H9 (cell line): ENCODE data around the gene ADSS1. TPM values are rescaled to one million over a fixed set of nuclear protein-coding genes. Genes with fewer than 3 reads are reported as not detected.

Source experiments
- DNase-seq: peaks from one replicate; pipeline ENCODE4 v3.0.0-alpha.2; 2017
- H2AFZ ChIP-seq: one replicate; pipeline ENCODE4 v1.6.1; 2013; ENCODE audit warnings: mild to moderate bottlenecking, low read length, control low read depth, moderate library complexity
- H2AK5ac ChIP-seq: 2 replicates; pipeline ENCODE4 v1.6.1; 2013; ENCODE audit warnings: low read length, control low read depth, mixed read lengths; ENCODE audit not compliant: insufficient read length
- H2BK120ac ChIP-seq: one replicate; pipeline ENCODE4 v1.6.1; 2013; ENCODE audit warnings: low read depth, mild to moderate bottlenecking, low read length, control low read depth, inconsistent platforms; ENCODE audit not compliant: poor library complexity, severe bottlenecking
- H2BK12ac ChIP-seq: 2 replicates; pipeline ENCODE4 v1.6.1; 2013; ENCODE audit warnings: low read length, control low read depth, mixed read lengths, low read depth; ENCODE audit not compliant: insufficient read length
- H2BK15ac ChIP-seq: 2 replicates; pipeline ENCODE4 v1.6.1; 2013; ENCODE audit warnings: low read depth, low read length, control low read depth
- H2BK20ac ChIP-seq: one replicate; pipeline ENCODE4 v1.6.1; 2013; ENCODE audit warnings: low read depth, mild to moderate bottlenecking, low read length, control low read depth, inconsistent platforms; ENCODE audit not compliant: poor library complexity, severe bottlenecking
- H2BK5ac ChIP-seq: 2 replicates; pipeline ENCODE4 v1.6.1; 2013; ENCODE audit warnings: low read length, control low read depth, mixed read lengths; ENCODE audit not compliant: insufficient read length
- H3K14ac ChIP-seq: 2 replicates; pipeline ENCODE4 v1.6.1; 2013; ENCODE audit warnings: low read length, control low read depth; ENCODE audit not compliant: insufficient read depth
- H3K18ac ChIP-seq: 2 replicates; pipeline ENCODE4 v1.6.1; 2013; ENCODE audit warnings: low read depth, mild to moderate bottlenecking, mixed read lengths, low read length, control low read depth; ENCODE audit not compliant: insufficient read length
- H3K23ac ChIP-seq: 2 replicates; pipeline ENCODE4 v1.6.1; 2013; ENCODE audit warnings: low read length, control low read depth, mixed read lengths, low read depth; ENCODE audit not compliant: insufficient read length
- H3K23me2 ChIP-seq: 2 replicates; pipeline ENCODE4 v1.6.1; 2013; ENCODE audit warnings: low read depth, mild to moderate bottlenecking, mixed read lengths, low read length, control low read depth; ENCODE audit not compliant: insufficient read length, poor library complexity, severe bottlenecking
- H3K27ac ChIP-seq: 2 replicates; pipeline ENCODE4 v1.5.1; 2013; ENCODE audit warnings: low read length, control low read depth, mixed read lengths, low read depth; ENCODE audit not compliant: insufficient read length
- H3K27me3 ChIP-seq: 2 replicates; pipeline ENCODE4 v1.6.1; 2013; ENCODE audit warnings: low read length, control low read depth, inconsistent platforms; ENCODE audit not compliant: insufficient read depth
- H3K4ac ChIP-seq: 2 replicates; pipeline ENCODE4 v1.6.1; 2013; ENCODE audit warnings: low read depth, mild to moderate bottlenecking, control low read depth, inconsistent platforms, low read length, moderate library complexity
- H3K4me1 ChIP-seq: 2 replicates; pipeline ENCODE4 v1.6.1; 2013; ENCODE audit warnings: low read length, control low read depth, inconsistent platforms; ENCODE audit not compliant: insufficient read depth
- H3K4me2 ChIP-seq: 2 replicates; pipeline ENCODE4 v1.6.1; 2013; ENCODE audit warnings: low read length, control low read depth, mixed read lengths; ENCODE audit not compliant: insufficient read length, insufficient read depth
- H3K56ac ChIP-seq: 2 replicates; pipeline ENCODE4 v1.6.1; 2013; ENCODE audit warnings: low read depth, mild to moderate bottlenecking, mixed read lengths, low read length, control low read depth; ENCODE audit not compliant: insufficient read length
- H3K79me1 ChIP-seq: 2 replicates; pipeline ENCODE4 v1.6.1; 2013; ENCODE audit warnings: low read depth, mild to moderate bottlenecking, moderate library complexity, low read length, control low read depth, inconsistent platforms; ENCODE audit not compliant: insufficient read depth, poor library complexity, severe bottlenecking
- H3K79me2 ChIP-seq: 2 replicates; pipeline ENCODE4 v1.6.1; 2013; ENCODE audit warnings: low read length, control low read depth, inconsistent platforms; ENCODE audit not compliant: insufficient read depth
- H3K9ac ChIP-seq: 2 replicates; pipeline ENCODE4 v1.6.1; 2013; ENCODE audit warnings: low read length, control low read depth, mixed read lengths; ENCODE audit not compliant: insufficient read length; ENCODE audit errors: extremely low read depth
- H3K9me3 ChIP-seq: one replicate; pipeline ENCODE4 v1.6.1; 2013; ENCODE audit warnings: low read depth, low read length, inconsistent platforms; ENCODE audit not compliant: control insufficient read depth
- H3T11ph ChIP-seq: one replicate; pipeline ENCODE4 v1.6.1; 2013; ENCODE audit warnings: mild to moderate bottlenecking, low read length, control low read depth, inconsistent platforms
- H4K20me1 ChIP-seq: one replicate; pipeline ENCODE4 v1.6.1; 2013; ENCODE audit not compliant: control insufficient read depth, insufficient read length, insufficient read depth
- H4K5ac ChIP-seq: 2 replicates; pipeline ENCODE4 v1.6.1; 2013; ENCODE audit warnings: low read depth, mild to moderate bottlenecking, mixed read lengths, low read length, control low read depth; ENCODE audit not compliant: insufficient read length
- H4K8ac ChIP-seq: replicated peaks from 2 replicates; pipeline ENCODE4 v1.6.1; 2013; ENCODE audit warnings: low read length, control low read depth, mixed read lengths, low read depth; ENCODE audit not compliant: insufficient read length
- H4K91ac ChIP-seq: 2 replicates; pipeline ENCODE4 v1.6.1; 2013; ENCODE audit warnings: low read depth, mild to moderate bottlenecking, moderate library complexity, mixed read lengths, low read length, control low read depth; ENCODE audit not compliant: insufficient read length
- H3K27ac Mint-ChIP-seq, 3 experiments: 2 replicates in 2 of 3; 3 replicates in 1 of 3; pipeline ENCODE4 v1.8.0; 2020 to 2021; ENCODE audit warnings: mixed read lengths in 3 of 3, mild to moderate bottlenecking in 1 of 3, moderate library complexity in 1 of 3
- H3K27me3 Mint-ChIP-seq: 2 replicates; pipeline ENCODE4 v1.8.0; 2021; ENCODE audit warnings: low read depth, mild to moderate bottlenecking, moderate library complexity, mixed read lengths
- H3K36me3 Mint-ChIP-seq, 3 experiments: 2 replicates in 2 of 3; 3 replicates in 1 of 3; pipeline ENCODE4 v1.8.0; 2020 to 2021; ENCODE audit warnings: low read depth in 3 of 3, mixed read lengths in 3 of 3; ENCODE audit not compliant: insufficient read depth in 1 of 3
- H3K4me1 Mint-ChIP-seq, 2 experiments: 2 replicates each; pipeline ENCODE4 v1.8.0; 2020; ENCODE audit warnings: mixed read lengths in 2 of 2
- H3K4me3 Mint-ChIP-seq, 2 experiments: 2 replicates in 1 of 2; 3 replicates in 1 of 2; pipeline ENCODE4 v1.8.0; 2020 to 2021; ENCODE audit warnings: mild to moderate bottlenecking in 2 of 2, mixed read lengths in 2 of 2, moderate library complexity in 1 of 2
- H3K9me3 Mint-ChIP-seq, 2 experiments: 2 replicates in 1 of 2; 3 replicates in 1 of 2; pipeline ENCODE4 v1.8.0; 2020; ENCODE audit warnings: mild to moderate bottlenecking in 2 of 2, mixed read lengths in 2 of 2, moderate library complexity in 1 of 2
- CTCF ChIP-seq: fragments of 200-600 bp; sonication (generic); conservative IDR thresholded peaks from 3 replicates; pipeline ENCODE4 v1.8.0; 2021; ENCODE audit warnings: antibody characterized with exemption, mild to moderate bottlenecking
- WGBS: extraction: QIAGEN DNeasy Blood & Tissue Kit; methylation state at CpG from one replicate; pipeline ENCODE4 v1.1.7; 2013; ENCODE audit warnings: missing lambda C conversion rate, low lambda C conversion rate, mixed read lengths; ENCODE audit not compliant: insufficient read length; ENCODE audit errors: extremely low coverage; 5-methylcytosine and 5-hydroxymethylcytosine counted together
- total RNA-seq: library from RNA; stranded (reverse); gene quantifications from 2 replicates; pipeline ENCODE4 v1.2.1, GENCODE V29; 2021

Gene ADSS1
- total RNA-seq, 1 experiment from 2014 or later, result 8.5 TPM

DNA sequence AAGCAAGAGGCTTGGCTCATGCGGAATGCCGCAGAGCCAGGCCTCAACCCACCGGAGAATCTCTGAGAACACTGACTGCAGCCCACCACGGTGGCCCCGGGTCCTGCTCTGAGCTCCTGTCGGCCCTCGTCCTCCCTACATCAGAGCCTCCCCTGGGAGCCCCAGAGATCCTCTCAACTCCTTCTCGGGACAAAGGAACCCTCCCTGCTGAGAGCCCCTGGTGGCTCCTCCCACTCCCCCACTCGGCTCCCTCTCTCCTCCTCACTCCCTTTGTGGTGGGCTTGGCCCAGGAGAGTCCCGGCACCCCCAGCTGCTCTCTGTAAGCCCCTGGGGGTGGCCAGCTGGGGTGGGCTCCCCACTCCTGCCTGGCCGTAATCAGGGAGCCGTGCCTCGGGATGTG is 45.7 kb upstream of the ADSS1 start:
- H3K9ac ChIP-seq, result no peak overlapping the region
- H2BK12ac ChIP-seq, result peak overlapping the region; percentile 37
- peaks cover 8% of the 10 kb centered on the region; the same call in 1 of the 2 replicates for H3K4me1 ChIP-seq
- TF ChIP-seq CTCF, result no peak
- peak overlapping the region; percentile 66 to 75 for H3K4me3 Mint-ChIP-seq
- H2BK20ac ChIP-seq, result no peak overlapping the region
- H4K5ac ChIP-seq, result no peak overlapping the region
- no peaks in the 10 kb centered on the region for H3K36me3 Mint-ChIP-seq
- H3K9me3 Mint-ChIP-seq, result no peaks in the 10 kb centered on the region
- H3K27ac ChIP-seq, result no peak overlapping the region
- no peak overlapping the region for H2AFZ ChIP-seq
- H2BK120ac ChIP-seq, result peak overlapping the region; percentile 39
- H3K4me1 Mint-ChIP-seq, result peaks cover 58 to 61% of the 10 kb centered on the region in 2 experiments
- no peak overlapping the region for H3K4ac ChIP-seq
- no peak for DNase-seq
- WGBS, result no CpG with 5 or more reads among the region's 13 CpGs
- H3K14ac ChIP-seq, result peak overlapping the region; percentile 45; the same call in 1 of the 2 replicates
- H3K4me2 ChIP-seq, result peak overlapping the region; percentile 53
- no peak overlapping the region for H4K8ac ChIP-seq
- H3K18ac ChIP-seq, result peak overlapping the region; percentile 68
- no peak overlapping the region for H3K56ac ChIP-seq
- H2BK5ac ChIP-seq, result no peak overlapping the region
- no peaks in the 10 kb centered on the region for H3K9me3 ChIP-seq
- H3K23me2 ChIP-seq, result peaks cover 12% of the 10 kb centered on the region
- peak overlapping the region in 2 of 3 experiments; percentile 87 to 98; a peak in 4 of 7 replicates for H3K27ac Mint-ChIP-seq
- H2AK5ac ChIP-seq, result no peak overlapping the region
- H3K79me2 ChIP-seq, result no peaks in the 10 kb centered on the region
- no peak overlapping the region for H2BK15ac ChIP-seq
- peaks cover 11% of the 10 kb centered on the region for H3K27me3 Mint-ChIP-seq
- H3K27me3 ChIP-seq, result no peaks in the 10 kb centered on the region
- H3T11ph ChIP-seq, result no peak overlapping the region
- H4K91ac ChIP-seq, result no peak overlapping the region
- no peaks in the 10 kb centered on the region for H4K20me1 ChIP-seq
- H3K23ac ChIP-seq, result no peak overlapping the region
- no peaks in the 10 kb centered on the region for H3K79me1 ChIP-seq
